HCT116 (cell line): ENCODE data around the gene FCN1. TPM values are rescaled to one million over a fixed set of nuclear protein-coding genes. Genes with fewer than 3 reads are reported as not detected.

ENCODE experiments used
- ATAC-seq: fragments of 200-7000 bp; cut with Tn5 transposase; 2 replicates; pipeline ENCODE4 v1.9.1; 2020; ENCODE audit warnings: mild to moderate bottlenecking, moderate library complexity
- BruUV-seq: library from RNA; stranded (reverse); fragments of 400-500 nt; replicated peaks from 2 replicates; lab custom pipeline; 2021; lab: Mats Ljungman, UMichigan
- CTCF ChIA-PET: fragments of 300-600 bp; sonication (Branson Sonifier 250); formaldehyde crosslinking; loops from one replicate; lab custom pipeline; 2021; ENCODE audit warnings: antibody characterized with exemption; lab: Charles Lee
- POLR2A ChIA-PET: fragments of 300-600, 350-600 bp; sonication (Branson Sonifier 250); formaldehyde crosslinking; loops from one replicate; lab custom pipeline; 2021; ENCODE audit warnings: antibody characterized with exemption; lab: Charles Lee
- RAD21 ChIA-PET, 2 experiments: fragments of 300-600 bp; sonication (Branson Sonifier 250); formaldehyde crosslinking; loops; one replicate each; lab custom pipeline; 2023; ENCODE audit warnings: low total read pairs in 2 of 2; ENCODE audit not compliant: uncharacterized antibody in 2 of 2, unreplicated experiment in 2 of 2, low non-redundant PET in 1 of 2; lab: Charles Lee
- DNase-seq: peaks from one replicate; pipeline ENCODE4 v3.0.0-alpha.2; 2010; ENCODE audit warnings: low read depth, low spot score
- H2AFZ ChIP-seq: fragments of 200-600 bp; shearing (Covaris generic), sonication (generic); 2 replicates; pipeline ENCODE4 v1.6.1; 2017; ENCODE audit warnings: low read depth, mixed run types, mixed read lengths, antibody characterized with exemption, low read length; ENCODE audit not compliant: poor library complexity, severe bottlenecking
- H3K27ac ChIP-seq: 2 replicates; pipeline ENCODE4 v1.5.1; 2012; ENCODE audit warnings: low read depth, low read length
- H3K27me3 ChIP-seq: fragments of 200-600 bp; sonication (generic); 2 replicates; pipeline ENCODE4 v1.6.1; 2016; ENCODE audit warnings: mixed run types, low read length, mixed read lengths; ENCODE audit not compliant: insufficient read depth
- H3K36me3 ChIP-seq, 2 experiments: fragments of 200-500 bp in 1 of 2; fragments of 200-600 bp in 1 of 2; sonication (Bioruptor generic) in 1 of 2; sonication (generic) in 1 of 2; 2 replicates each; pipeline versions ENCODE4 v1.5.1 to v1.6.1; 2014 to 2016; ENCODE audit warnings: low read length in 2 of 2, inconsistent platforms in 1 of 2, mixed read lengths in 1 of 2, mixed run types in 1 of 2; ENCODE audit not compliant: insufficient read depth in 2 of 2, control insufficient read depth in 1 of 2
- H3K4me1 ChIP-seq, 2 experiments: fragments of 200-600 bp in 1 of 2; sonication (generic) in 1 of 2; 2 replicates each; pipeline versions ENCODE4 v1.5.1 to v1.6.1; 2012 to 2017; ENCODE audit warnings: low read length in 2 of 2, inconsistent platforms in 1 of 2, mild to moderate bottlenecking in 1 of 2, mixed read lengths in 1 of 2, mixed run types in 1 of 2, moderate library complexity in 1 of 2; ENCODE audit not compliant: insufficient read depth in 2 of 2, control insufficient read depth in 1 of 2
- H3K4me2 ChIP-seq: fragments of 200-600 bp; sonication (generic); 2 replicates; pipeline ENCODE4 v1.6.1; 2017; ENCODE audit warnings: mixed run types, low read length, mixed read lengths
- H3K4me3 ChIP-seq, 2 experiments: fragments of 200-600 bp in 1 of 2; sonication (generic) in 1 of 2; replicated peaks in 1 of 2; 2 replicates each; pipeline ENCODE4 v1.5.1; 2011 to 2016; ENCODE audit warnings: low read length in 2 of 2, control low read depth in 1 of 2, low read depth in 1 of 2, mild to moderate bottlenecking in 1 of 2, mixed read lengths in 1 of 2, mixed run types in 1 of 2
- H3K79me2 ChIP-seq: fragments of 200-600 bp; sonication (generic); 2 replicates; pipeline ENCODE4 v1.6.1; 2017; ENCODE audit warnings: mild to moderate bottlenecking, mixed run types, low read length, moderate library complexity, mixed read lengths; ENCODE audit not compliant: insufficient read depth
- H3K9ac ChIP-seq: fragments of 200-600 bp; sonication (generic); 2 replicates; pipeline ENCODE4 v1.6.1; 2016; ENCODE audit warnings: low read length, mixed read lengths
- H3K9me2 ChIP-seq: fragments of 200-600 bp; sonication (generic), shearing (Covaris generic); 2 replicates; pipeline ENCODE4 v1.6.1; 2017; ENCODE audit warnings: mixed run types, mild to moderate bottlenecking, moderate library complexity; ENCODE audit not compliant: insufficient read depth
- H3K9me3 ChIP-seq, 2 experiments: fragments of 200-500 bp in 1 of 2; fragments of 200-600 bp in 1 of 2; sonication (Bioruptor generic) in 1 of 2; sonication (generic) in 1 of 2; 2 replicates each; pipeline ENCODE4 v1.6.1; 2014 to 2017; ENCODE audit warnings: low read length in 2 of 2, mixed read lengths in 2 of 2, inconsistent platforms in 1 of 2, low read depth in 1 of 2, mild to moderate bottlenecking in 1 of 2, mixed run types in 1 of 2, moderate library complexity in 1 of 2; ENCODE audit not compliant: control insufficient read depth in 1 of 2, insufficient read depth in 1 of 2
- H4K20me1 ChIP-seq: fragments of 200-600 bp; sonication (generic), shearing (Covaris generic); 2 replicates; pipeline ENCODE4 v1.6.1; 2017; ENCODE audit warnings: mixed run types, mild to moderate bottlenecking, moderate library complexity; ENCODE audit not compliant: insufficient read depth
- EGR1 ChIP-seq: IDR thresholded peaks from 2 replicates; pipeline ENCODE4 v1.6.1; 2012; ENCODE audit warnings: low read depth
- JUND ChIP-seq: IDR thresholded peaks from 2 replicates; pipeline ENCODE4 v1.6.1; 2012
- POLR2A ChIP-seq: IDR thresholded peaks from 2 replicates; pipeline ENCODE4 v1.7.0; 2011; ENCODE audit warnings: borderline replicate concordance; ENCODE audit not compliant: insufficient read depth, insufficient read length; ENCODE audit errors: extremely low read depth
- POLR2AphosphoS5 ChIP-seq: IDR thresholded peaks from 2 replicates; pipeline ENCODE4 v1.6.1; 2011; ENCODE audit warnings: mild to moderate bottlenecking, low read depth, low read length, moderate library complexity
- REST ChIP-seq: IDR thresholded peaks from 2 replicates; pipeline ENCODE4 v1.6.1; 2012; ENCODE audit warnings: low read depth
- SIN3A ChIP-seq: IDR thresholded peaks from 2 replicates; pipeline ENCODE4 v1.6.1; 2012; ENCODE audit warnings: low read depth
- ZBTB33 ChIP-seq: IDR thresholded peaks from 2 replicates; pipeline ENCODE4 v1.6.1; 2011; ENCODE audit warnings: mild to moderate bottlenecking, low read length, moderate library complexity; ENCODE audit not compliant: insufficient replicate concordance; ENCODE audit errors: extremely low read depth
- ZFX ChIP-seq: fragments of 450-650 bp; IDR thresholded peaks from 2 replicates; pipeline ENCODE4 v1.6.1; 2017
- intact Hi-C: fragments of 100-400 bp; cut with micrococcal nuclease; formaldehyde crosslinking; loops from 2 replicates; pipeline ENCODE4 v1.10.0; 2022
- total RNA-seq: library from RNA; stranded (reverse); gene quantifications from one replicate; pipeline ENCODE4 v1.2.1, GENCODE V29; 2021; ENCODE audit not compliant: unreplicated experiment

The FCN1 gene
- total RNA-seq, 1 experiment from 2014 or later = not detected

GRCh38 chr9:134933076-134933659, 15.5 kb upstream of the FCN1 start:
- CTCF ChIA-PET = no interaction called here
- no peaks in the 10 kb centered on the region for H3K79me2 ChIP-seq
- POLR2A ChIA-PET = no interaction called here
- H4K20me1 ChIP-seq = no peaks in the 10 kb centered on the region
- no TSS peak for BruUV-seq
- no peak for DNase-seq
- H3K36me3 ChIP-seq = no peaks in the 10 kb centered on the region
- TF ChIP-seq EGR1 (no peak), REST (no peak), ZBTB33 (no peak), POLR2A (no peak), JUND (no peak), ZFX (no peak), SIN3A (no peak), POLR2AphosphoS5 (no peak)
- peaks cover 8% of the 10 kb centered on the region; the same call in 1 of the 2 replicates for H3K27me3 ChIP-seq
- no peak overlapping the region for H3K27ac ChIP-seq
- no peak overlapping the region for H2AFZ ChIP-seq
- H3K4me1 ChIP-seq = no peaks in the 10 kb centered on the region
- H3K9me2 ChIP-seq = no peaks in the 10 kb centered on the region
- no peak overlapping the region for H3K4me2 ChIP-seq
- RAD21 ChIA-PET = no interaction called here
- no peak for ATAC-seq
- intact Hi-C loops = no loop called here
- no peak overlapping the region for H3K9ac ChIP-seq
- no peaks in the 10 kb centered on the region for H3K9me3 ChIP-seq
- H3K4me3 ChIP-seq = no peak overlapping the region
